Cardiac muscle cell (in vitro differentiated cells and primary cell): Measurements from ENCODE around the gene FBXL7. TPM values are rescaled to one million over a fixed set of nuclear protein-coding genes. Genes with fewer than 3 reads are reported as not detected.

Source experiments
- DNase-seq, 2 donors: peaks; one replicate each; pipeline versions ENCODE4 v3.0.0 to v3.0.0-alpha.2; 2010 to 2017; ENCODE audit warnings: low read depth in 1 of 2, low spot score in 1 of 2
- H3K27ac ChIP-seq: fragments of 200-600 bp; sonication (generic); 2 replicates; pipeline ENCODE4 v1.5.1; 2016
- H3K27me3 ChIP-seq: fragments of 200-600 bp; sonication (generic); 2 replicates; pipeline ENCODE4 v1.6.0; 2016; ENCODE audit warnings: control low read depth
- H3K36me3 ChIP-seq: fragments of 200-600 bp; sonication (generic); 2 replicates; pipeline ENCODE4 v1.5.1; 2016; ENCODE audit warnings: control low read depth
- H3K4me1 ChIP-seq: fragments of 200-600 bp; sonication (generic); 2 replicates; pipeline ENCODE4 v1.8.1; 2017; ENCODE audit warnings: low read depth, mild to moderate bottlenecking, mixed run types
- H3K4me3 ChIP-seq: fragments of 200-600 bp; sonication (generic); 2 replicates; pipeline ENCODE4 v1.5.1; 2016; ENCODE audit warnings: mild to moderate bottlenecking
- H3K9me3 ChIP-seq: fragments of 200-600 bp; sonication (generic); 2 replicates; pipeline ENCODE4 v1.5.1; 2017; ENCODE audit warnings: low read depth, mild to moderate bottlenecking, control low read depth
- polyA plus RNA-seq: library from polyadenylated mRNA; unstranded; fragments of >200 nt; fragmentation: Nextera tagmentation; extraction: Ambion mirVana; gene quantifications from 2 replicates; pipeline ENCODE4 v1.2.1, GENCODE V29; 2016
- total RNA-seq: library from RNA; depleted of rRNA; stranded (reverse); fragments of >200 nt; gene quantifications from 2 replicates; pipeline ENCODE4 v1.2.3, GENCODE V29; 2016
- TF ChIP-seq, protein P1 (sequence below): IDR thresholded peaks from 2 replicates; pipeline ENCODE4 v1.5.1; 2012; ENCODE audit warnings: low read depth, mild to moderate bottlenecking, low read length

FBXL7 gene
- total and polyA plus RNA-seq, 2 experiments from 2014 or later, result 16.7 to 22.5 TPM

DNA sequence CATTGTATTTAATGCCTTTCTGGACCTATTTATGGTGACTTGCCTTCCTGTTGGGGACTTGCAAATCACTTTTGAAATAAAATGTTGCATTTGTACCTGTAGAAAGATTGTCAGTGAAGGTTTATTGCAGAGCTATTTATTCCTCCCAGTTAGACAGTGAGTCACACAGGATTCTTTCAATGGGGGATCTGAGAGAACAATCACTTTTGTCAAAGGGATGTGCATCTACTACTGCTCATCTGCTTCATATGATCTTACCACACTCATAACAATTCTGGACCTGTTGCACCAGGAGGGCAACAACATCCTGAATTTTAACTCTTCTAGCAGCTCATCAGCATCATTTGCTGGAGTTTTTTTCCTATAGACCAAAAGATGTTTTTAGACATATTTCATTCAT, 66.8 kb downstream of the FBXL7 start:
- H3K4me3 ChIP-seq, result no peak overlapping the region

DNA sequence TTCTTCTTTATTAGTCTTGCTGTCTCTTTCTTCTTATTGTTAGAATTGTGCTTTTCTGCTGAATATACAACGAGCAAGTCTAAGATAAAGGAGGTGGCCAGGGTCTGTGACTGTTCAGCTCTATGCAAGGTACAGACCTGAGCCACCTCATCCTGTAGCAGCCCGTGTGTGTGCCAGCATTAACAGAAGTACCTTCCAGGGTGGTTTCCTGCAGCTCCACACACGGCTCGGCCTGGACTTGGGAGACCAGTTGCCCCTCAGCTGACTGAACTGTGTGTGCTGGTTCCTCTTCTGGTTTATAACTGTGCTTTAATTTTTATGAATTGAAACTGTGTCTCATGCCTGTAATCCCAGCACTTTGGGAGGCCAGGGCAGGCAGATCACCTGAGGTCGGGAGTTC, 70.5 kb downstream of the FBXL7 start:
- H3K27me3 ChIP-seq, result no peaks in the 10 kb centered on the region
- peaks cover 2% of the 10 kb centered on the region for H3K4me1 ChIP-seq
- TF ChIP-seq, protein P1, sequence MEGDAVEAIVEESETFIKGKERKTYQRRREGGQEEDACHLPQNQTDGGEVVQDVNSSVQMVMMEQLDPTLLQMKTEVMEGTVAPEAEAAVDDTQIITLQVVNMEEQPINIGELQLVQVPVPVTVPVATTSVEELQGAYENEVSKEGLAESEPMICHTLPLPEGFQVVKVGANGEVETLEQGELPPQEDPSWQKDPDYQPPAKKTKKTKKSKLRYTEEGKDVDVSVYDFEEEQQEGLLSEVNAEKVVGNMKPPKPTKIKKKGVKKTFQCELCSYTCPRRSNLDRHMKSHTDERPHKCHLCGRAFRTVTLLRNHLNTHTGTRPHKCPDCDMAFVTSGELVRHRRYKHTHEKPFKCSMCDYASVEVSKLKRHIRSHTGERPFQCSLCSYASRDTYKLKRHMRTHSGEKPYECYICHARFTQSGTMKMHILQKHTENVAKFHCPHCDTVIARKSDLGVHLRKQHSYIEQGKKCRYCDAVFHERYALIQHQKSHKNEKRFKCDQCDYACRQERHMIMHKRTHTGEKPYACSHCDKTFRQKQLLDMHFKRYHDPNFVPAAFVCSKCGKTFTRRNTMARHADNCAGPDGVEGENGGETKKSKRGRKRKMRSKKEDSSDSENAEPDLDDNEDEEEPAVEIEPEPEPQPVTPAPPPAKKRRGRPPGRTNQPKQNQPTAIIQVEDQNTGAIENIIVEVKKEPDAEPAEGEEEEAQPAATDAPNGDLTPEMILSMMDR, result no peak
- no peak for DNase-seq
- no peaks in the 10 kb centered on the region for H3K9me3 ChIP-seq
- no peak overlapping the region for H3K4me3 ChIP-seq
- H3K36me3 ChIP-seq, result no peaks in the 10 kb centered on the region
- H3K27ac ChIP-seq, result no peak overlapping the region

More for the DNA sequence above, 66.8 kb downstream of the FBXL7 start:
- Histone ChIP-seq H3K36me3 (no peaks in the 10 kb centered on the region), H3K27me3 (no peaks in the 10 kb centered on the region), H3K27ac (no peak overlapping the region), H3K4me1 (no peaks in the 10 kb centered on the region), H3K9me3 (no peaks in the 10 kb centered on the region)
- TF ChIP-seq, protein P1, result no peak
- DNase-seq, result no peak

- no peaks in the 10 kb centered on the region for H3K27me3 ChIP-seq
- H3K27ac ChIP-seq, result no peak overlapping the region
- H3K9me3 ChIP-seq, result no peaks in the 10 kb centered on the region
- no peak overlapping the region for H3K4me3 ChIP-seq
- no peak for DNase-seq
- TF ChIP-seq, protein P1, result no peak
- H3K36me3 ChIP-seq, result no peaks in the 10 kb centered on the region
- peaks cover 3% of the 10 kb centered on the region for H3K4me1 ChIP-seq
Observed at GRCh38 chr5:15571081-15571480, 71.1 kb downstream of the FBXL7 start.

GRCh38 chr5:15571618-15572017, 71.6 kb downstream of the FBXL7 start:
- no peaks in the 10 kb centered on the region for H3K9me3 ChIP-seq
- H3K27me3 ChIP-seq, result no peaks in the 10 kb centered on the region
- TF ChIP-seq, protein P1, result no peak
- no peak overlapping the region for H3K27ac ChIP-seq
- DNase-seq, result no peak
- no peaks in the 10 kb centered on the region for H3K36me3 ChIP-seq
- H3K4me3 ChIP-seq, result no peak overlapping the region
- H3K4me1 ChIP-seq, result peaks cover 8% of the 10 kb centered on the region

GRCh38 chr5:15573590-15573989, 73.6 kb downstream of the FBXL7 start:
- Histone ChIP-seq H3K36me3 (no peaks in the 10 kb centered on the region), H3K4me3 (no peak overlapping the region), H3K27me3 (no peaks in the 10 kb centered on the region), H3K27ac (no peak overlapping the region), H3K9me3 (no peaks in the 10 kb centered on the region), H3K4me1 (peaks cover 19% of the 10 kb centered on the region)
- no peak for DNase-seq
- TF ChIP-seq, protein P1, result no peak

GRCh38 chr5:15574128-15574527, 74.1 kb downstream of the FBXL7 start:
- Histone ChIP-seq H3K4me1 (peaks cover 19% of the 10 kb centered on the region), H3K4me3 (no peak overlapping the region), H3K27ac (no peak overlapping the region), H3K36me3 (no peaks in the 10 kb centered on the region), H3K9me3 (no peaks in the 10 kb centered on the region), H3K27me3 (no peaks in the 10 kb centered on the region)
- TF ChIP-seq, protein P1, result no peak
- no peak for DNase-seq
